HG03039 (cell line): ENCODE measurements around the gene BOLA1.
"Not testable (repeated sequence)": the region's sequence is repeated elsewhere in the genome, so short reads cannot be mapped to it uniquely, and the experiment has no call there.

Source experiments
- ATAC-seq: cut with Tn5 transposase; IDR thresholded peaks from one replicate; pipeline ENCODE4 v1.9.1; 2021; ENCODE audit warnings: mild to moderate bottlenecking, moderate library complexity; ENCODE audit not compliant: unreplicated experiment

Gene BOLA1, protein sequence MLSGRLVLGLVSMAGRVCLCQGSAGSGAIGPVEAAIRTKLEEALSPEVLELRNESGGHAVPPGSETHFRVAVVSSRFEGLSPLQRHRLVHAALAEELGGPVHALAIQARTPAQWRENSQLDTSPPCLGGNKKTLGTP

GRCh38 chr1:149899460-149900284 lies at the start of gene BOLA1:
Gene BOLA1, plus strand, starts transcription at chr1:149899568. Its CDS starts 492 bp downstream, at chr1:149900060.
- peak; percentile 83 for ATAC-seq

DNA sequence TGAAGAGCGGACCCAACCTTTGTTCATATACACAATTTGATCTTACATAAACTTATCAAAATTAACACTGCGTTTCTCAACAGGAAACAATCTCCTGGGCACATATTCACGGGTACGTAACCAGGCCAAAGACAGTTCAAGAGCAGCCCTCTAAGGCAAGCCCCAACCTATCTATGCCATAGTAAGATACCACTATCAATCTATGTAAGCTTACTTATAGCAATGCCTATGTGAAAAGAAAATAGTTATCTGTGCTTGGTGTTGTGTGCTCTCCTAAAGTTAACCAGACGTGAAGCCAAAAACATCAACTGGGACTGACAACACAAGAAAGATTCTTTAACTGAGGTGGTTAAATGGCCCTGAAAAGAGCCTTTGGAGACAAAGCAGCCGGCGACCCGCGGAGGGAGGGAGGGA lies 49.4 kb upstream of the BOLA1 start:
- ATAC-seq: no peak

- ATAC-seq: peak; percentile 49
Measured at GRCh38 chr1:149850732-149851345, 48.5 kb upstream of the BOLA1 start.

DNA sequence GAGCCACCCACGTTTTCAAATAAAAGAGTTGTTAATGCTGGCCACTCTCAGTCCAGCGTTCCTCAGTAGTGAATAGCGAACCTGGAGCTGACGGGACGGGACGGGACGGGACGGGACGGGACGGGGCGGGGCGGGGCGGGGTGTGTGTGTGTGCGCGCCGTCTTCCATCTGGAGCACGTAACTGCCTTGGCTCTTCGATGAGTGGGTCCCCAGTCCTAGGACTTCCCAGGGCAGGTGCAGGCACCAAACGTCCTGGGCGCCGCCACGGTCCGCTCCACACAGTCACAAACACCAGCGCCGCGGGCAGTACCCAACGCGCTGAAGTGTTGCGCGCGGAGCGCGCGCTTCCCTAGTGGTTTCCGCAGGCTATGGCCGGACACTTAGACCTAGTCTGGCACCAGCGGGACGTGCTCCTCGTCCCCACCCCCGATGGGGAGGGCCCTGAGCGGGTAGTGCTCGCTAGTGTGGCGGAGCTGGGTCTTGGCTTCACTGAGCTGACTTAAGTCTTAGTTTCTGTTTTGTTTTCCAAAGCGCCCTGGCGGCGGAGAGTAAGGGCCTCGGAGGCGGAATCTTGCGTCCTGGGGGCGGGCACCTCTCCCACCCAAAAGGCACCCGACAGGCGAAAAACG lies 47.7 kb upstream of the BOLA1 start:
- ATAC-seq: peak; percentile 23

GRCh38 chr1:149852263-149852662 lies 47.1 kb upstream of the BOLA1 start:
- peak; percentile 29 for ATAC-seq

DNA sequence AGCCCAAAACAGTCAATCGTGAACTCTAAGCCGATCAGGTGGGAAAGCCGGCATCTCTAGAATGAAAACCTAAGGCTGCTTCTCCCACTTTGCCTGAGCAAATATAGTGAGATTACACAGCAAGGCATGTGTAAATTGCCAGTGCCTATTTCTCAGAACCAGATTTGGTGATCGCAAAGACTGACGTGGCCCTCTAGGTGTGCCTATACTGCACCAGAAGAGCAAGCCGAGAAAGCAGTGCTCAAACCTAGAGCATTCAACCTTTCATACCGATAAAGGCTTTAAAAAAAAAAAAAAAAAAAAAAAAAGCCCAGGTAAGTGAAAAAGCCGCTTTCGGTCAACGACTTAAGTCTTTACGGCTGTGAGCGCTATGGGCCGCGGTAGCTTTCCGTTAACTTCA lies 39.1 kb upstream of the BOLA1 start:
- not testable (repeated sequence) for ATAC-seq

GRCh38 chr1:149860684-149861496 lies 38.5 kb upstream of the BOLA1 start:
- ATAC-seq: peak; percentile 71

DNA sequence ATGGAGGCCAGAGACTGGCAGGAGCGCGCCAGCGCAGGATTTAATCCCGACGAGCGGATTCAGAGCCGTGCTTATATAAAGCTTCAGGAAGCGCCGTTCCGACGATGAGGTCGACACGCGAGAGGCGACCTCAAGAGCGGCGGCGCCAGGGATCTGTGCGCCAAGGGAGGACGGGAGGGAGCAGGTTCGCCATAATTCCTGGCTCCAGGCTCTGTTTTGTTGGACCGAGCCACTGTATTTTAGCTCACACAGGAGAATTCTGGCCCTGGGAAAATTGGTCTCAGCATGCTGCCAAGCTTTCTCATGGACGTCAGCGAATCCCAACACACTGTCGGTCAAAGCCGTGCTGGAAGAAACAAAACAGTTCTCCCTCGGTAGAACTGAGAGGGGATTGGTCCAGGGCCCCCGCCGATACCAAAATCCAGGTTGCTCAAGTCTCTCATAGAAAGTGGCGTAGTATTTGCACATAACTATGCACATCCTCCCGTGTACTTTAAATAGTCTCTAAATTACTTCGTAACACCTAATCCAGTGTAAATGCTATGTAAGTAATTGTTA lies 37.8 kb upstream of the BOLA1 start:
- ATAC-seq: peak; percentile 10

DNA sequence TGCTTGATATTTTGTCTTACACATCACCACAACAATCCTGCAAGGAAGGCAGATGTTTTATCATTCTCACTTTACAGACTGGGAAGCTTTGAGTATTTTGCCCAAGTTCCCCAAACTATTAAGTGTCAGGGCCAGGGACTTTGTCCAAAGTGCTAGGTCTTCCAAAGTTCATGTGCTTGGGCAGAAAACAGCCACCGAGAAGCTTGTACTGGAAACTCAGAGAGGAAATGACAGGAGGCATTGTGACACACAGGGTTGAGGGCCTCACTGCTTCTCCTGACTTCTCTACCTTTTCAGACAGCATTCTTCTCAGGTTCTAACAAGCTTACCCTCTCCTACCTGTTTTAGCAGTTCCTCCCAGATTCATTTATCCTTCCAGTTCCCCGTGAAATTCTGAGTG lies 32.5 kb upstream of the BOLA1 start:
- ATAC-seq: not testable (repeated sequence)

DNA sequence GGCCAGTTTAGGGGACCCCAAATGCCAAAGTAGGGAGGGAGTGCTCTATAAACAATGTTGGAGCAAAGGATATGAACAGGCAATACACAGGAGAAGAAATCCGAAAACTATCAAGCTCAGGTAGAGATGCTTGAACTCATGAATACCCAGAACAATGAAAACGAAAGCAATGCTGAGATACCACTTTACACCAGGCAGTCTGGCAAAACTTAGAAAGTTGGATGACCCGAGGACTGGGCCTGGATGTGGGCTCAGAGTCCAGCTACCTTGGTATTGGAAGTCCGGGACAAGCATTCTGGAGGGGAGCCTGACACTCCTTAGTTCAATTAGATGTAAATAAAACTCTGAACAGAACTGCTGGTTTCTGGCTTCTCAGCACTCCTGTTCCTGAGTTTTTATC lies 26.3 kb upstream of the BOLA1 start:
- not testable (repeated sequence) for ATAC-seq

DNA sequence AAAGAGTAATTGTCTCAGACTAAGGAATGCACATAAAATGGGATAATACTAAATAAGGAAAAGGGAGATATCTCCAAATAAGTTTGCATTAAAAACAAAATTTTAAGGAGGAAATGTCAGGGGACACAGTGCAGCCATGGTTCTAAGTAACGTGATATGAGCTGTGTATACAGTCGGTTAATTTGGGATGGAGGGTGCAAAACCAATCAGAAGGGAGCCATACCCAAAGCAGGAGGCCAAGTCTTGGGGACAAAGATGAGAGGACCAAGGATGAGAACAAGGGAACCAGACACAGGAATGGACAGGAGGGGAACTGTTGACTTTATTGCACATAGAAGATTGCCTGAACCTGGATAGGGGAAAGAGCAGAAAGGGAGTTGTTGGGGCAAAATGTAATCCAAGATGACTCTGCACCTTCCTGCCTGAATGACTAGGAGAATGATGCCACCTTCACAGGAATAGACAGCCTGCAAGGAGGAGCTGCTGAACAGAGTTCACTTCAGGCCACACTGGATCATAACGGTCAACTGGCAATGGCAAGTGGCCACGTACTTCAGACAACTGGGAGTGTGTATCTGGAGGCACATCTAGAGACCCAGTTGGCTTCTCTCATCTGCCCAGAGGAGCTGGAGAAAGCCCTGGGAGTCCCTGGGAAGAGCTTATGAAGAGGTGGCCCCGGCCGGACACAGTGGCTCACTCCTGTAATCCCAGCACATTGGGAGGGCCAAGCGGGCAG lies 22.0 kb upstream of the BOLA1 start:
- ATAC-seq: no peak

GRCh38 chr1:149879556-149879955 lies 19.8 kb upstream of the BOLA1 start:
- ATAC-seq: no peak

DNA sequence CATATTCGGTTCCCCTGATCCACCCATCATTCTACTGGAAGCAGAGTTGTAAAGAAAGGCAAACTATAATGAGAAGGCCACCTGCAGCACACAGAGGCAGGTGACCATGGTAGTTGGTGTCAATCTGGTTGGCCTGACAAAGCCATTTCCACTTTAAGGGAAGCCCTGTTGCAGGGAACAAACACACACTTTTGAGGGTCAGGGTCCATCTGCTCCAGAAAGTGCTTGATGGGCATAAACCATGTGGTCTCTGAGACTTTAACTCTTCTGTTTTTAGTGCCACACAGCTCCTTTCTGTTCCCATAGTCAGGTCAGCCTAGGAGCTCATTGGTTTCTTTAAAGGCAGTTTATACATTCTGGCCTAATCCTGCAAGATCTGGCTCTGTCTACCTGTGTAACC lies 17.5 kb upstream of the BOLA1 start:
- ATAC-seq: no peak

DNA sequence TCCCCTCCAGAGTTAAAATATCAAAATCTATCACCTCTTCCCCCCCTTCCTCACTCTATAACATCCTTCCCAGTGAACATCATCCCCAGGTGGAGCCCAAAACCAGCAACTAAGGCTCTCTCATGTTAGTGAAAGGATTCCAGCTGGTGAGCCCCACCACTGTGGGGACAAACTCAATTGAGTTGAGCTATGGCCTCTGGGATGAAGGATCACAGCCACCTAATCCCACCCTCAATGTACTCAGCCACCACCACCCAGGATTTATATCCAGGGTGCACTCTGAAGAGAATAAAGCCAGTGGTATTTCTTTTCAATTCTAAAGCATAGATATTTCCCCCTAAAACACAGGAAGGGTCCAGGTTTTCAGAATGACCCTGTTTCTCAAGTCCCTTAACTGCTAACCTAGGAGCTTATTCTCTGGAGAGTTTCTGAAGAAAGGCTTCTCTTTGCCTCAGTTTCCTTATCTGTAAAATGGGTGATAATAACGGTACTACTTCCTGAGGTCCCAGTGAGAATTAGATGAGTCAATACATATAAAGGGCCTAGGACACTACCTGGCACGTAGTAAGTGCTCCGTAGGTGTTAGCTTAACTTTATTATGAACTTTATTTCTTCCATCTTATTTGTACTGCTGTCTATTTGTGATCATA lies 15.6 kb upstream of the BOLA1 start:
- no peak for ATAC-seq

- no peak for ATAC-seq
Measured at GRCh38 chr1:149884433-149885338, 14.7 kb upstream of the BOLA1 start.

GRCh38 chr1:149885339-149886120 lies 13.8 kb upstream of the BOLA1 start:
- no peak for ATAC-seq

DNA sequence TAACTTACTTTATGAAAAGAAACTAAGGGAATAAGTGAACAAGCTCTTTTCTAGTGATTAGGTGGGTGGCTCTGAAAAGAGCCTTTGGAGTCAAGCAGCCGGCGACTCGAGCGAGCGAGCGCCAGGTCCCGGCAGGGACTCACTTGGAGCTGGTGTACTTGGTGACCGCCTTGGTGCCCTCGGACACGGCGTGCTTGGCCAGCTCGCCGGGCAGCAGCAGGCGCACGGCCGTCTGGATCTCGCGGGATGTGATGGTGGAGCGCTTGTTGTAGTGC lies 13.3 kb upstream of the BOLA1 start:
- ATAC-seq: not testable (repeated sequence)
